ENCODE data around the gene ABCD2. TPM values are rescaled to one million over a fixed set of nuclear protein-coding genes. Genes with fewer than 3 reads are reported as not detected.
A peak's percentile ranks its signal among the peaks of the same experiment; 100 is the strongest.
"Not testable (repeated sequence)": the region's sequence is repeated elsewhere in the genome, so short reads cannot be mapped to it uniquely, and the experiment has no call there.

ABCD2 gene
- total RNA-seq, 1 experiment from 2014 or later: not detected

DNA sequence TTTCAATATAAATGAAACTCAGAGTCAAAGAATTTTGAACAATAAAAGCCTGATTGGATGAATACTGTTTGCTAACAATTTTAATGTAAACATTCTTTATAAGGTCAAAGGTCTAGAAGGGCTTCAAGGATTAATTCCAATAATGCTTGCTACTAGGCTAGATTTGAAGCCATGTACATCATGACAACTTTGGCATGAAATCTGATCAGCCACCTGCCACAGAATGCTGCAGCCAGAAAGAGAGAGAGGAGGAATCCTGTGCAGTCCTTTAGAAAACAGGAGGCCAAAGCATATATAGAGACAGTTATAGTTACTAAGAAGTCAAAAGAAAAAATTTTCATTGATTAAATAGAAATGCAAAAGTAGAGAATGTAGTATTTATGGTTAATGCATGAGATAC lies 47.1 kb downstream of the ABCD2 start:
- Histone ChIP-seq H3K36me3 (ENCODE audit: low read depth, low read length) (no peaks in the 10 kb centered on the region), H3K4me2 (ENCODE audit: low read length) (no peak overlapping the region), H4K20me1 (ENCODE audit: low read length) (no peaks in the 10 kb centered on the region), H3K4me3 (ENCODE audit: low read length) (no peak overlapping the region), H3K27ac (ENCODE audit: low read length) (no peak overlapping the region), H3K79me2 (ENCODE audit: low read length) (no peaks in the 10 kb centered on the region), H3K9me3 (ENCODE audit: low read length) (no peaks in the 10 kb centered on the region), H3K9me2 (replicated peaks; ENCODE audit: low read length) (no peaks in the 10 kb centered on the region; the same call in 1 of the 2 replicates), H2AFZ (ENCODE audit: low read length) (no peak overlapping the region), H3K9ac (ENCODE audit: low read length) (no peak overlapping the region), H3K27me3 (ENCODE audit: low read length) (no peaks in the 10 kb centered on the region), H3K4me1 (ENCODE audit: insufficient read depth, low read length) (peaks cover 11% of the 10 kb centered on the region; the same call in 1 of the 2 replicates), H3F3A (ENCODE audit: low read length, unreplicated experiment) (no peaks in the 10 kb centered on the region)
- ChIA-PET POLR2A (ENCODE audit: unreplicated experiment) (no interaction called here), CTCF (no interaction called here)
- intact Hi-C loops (cut with micrococcal nuclease): no loop called here
- DNase-seq (peak; percentile 32), ATAC-seq (peak; percentile 35)
- no peak for TF ChIP-seq EZH2phosphoT487 (IDR thresholded peaks at IDR 0.05; ENCODE audit: borderline replicate concordance, low read length)
- TF ChIP-seq, protein P1, sequence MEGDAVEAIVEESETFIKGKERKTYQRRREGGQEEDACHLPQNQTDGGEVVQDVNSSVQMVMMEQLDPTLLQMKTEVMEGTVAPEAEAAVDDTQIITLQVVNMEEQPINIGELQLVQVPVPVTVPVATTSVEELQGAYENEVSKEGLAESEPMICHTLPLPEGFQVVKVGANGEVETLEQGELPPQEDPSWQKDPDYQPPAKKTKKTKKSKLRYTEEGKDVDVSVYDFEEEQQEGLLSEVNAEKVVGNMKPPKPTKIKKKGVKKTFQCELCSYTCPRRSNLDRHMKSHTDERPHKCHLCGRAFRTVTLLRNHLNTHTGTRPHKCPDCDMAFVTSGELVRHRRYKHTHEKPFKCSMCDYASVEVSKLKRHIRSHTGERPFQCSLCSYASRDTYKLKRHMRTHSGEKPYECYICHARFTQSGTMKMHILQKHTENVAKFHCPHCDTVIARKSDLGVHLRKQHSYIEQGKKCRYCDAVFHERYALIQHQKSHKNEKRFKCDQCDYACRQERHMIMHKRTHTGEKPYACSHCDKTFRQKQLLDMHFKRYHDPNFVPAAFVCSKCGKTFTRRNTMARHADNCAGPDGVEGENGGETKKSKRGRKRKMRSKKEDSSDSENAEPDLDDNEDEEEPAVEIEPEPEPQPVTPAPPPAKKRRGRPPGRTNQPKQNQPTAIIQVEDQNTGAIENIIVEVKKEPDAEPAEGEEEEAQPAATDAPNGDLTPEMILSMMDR (conservative IDR thresholded peaks at IDR 0.05; ENCODE audit: low read depth, low read length): no peak
- no peak for TF ChIP-seq EZH2 (IDR thresholded peaks at IDR 0.05; ENCODE audit: low read length, unreplicated experiment)
- no TSS peak for BruUV-seq (replicated peaks)

DNA sequence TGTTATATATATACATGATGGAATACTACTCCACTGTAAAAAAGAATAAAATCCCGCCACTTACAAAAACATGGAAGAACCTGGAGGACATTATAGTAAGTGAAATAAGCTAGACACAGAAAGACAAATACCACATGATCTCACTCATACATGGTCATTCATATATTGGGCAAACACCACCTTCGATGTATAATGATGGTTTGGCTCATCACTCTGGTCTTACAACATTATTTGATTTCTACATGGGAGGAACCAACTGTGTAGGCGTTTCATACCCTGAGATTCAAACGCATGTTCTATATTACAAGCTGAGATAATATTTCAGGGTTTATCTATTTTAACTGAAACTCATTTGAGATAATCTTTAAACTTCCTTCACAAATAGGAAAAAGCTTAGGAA lies 48.3 kb downstream of the ABCD2 start:
- POLR2A ChIA-PET (ENCODE audit: unreplicated experiment): no interaction called here

DNA sequence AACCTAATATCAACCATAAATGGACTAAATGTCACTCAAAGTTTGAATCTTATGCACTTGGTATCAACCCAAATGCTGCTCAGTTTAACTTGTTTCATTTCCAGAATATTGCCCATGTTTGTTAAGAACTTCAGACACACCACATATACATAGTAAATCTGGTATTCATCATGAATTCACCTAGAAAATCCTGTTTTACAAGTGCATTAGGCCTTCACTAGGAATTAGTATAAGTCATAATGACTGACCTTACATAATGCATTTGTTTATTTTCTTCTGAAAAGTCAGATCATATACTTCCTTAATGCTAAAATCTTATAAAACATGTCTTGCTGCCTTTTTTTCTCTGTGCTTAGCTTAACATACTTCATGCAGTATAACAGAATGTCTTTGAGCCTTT lies 66.1 kb downstream of the ABCD2 start:
- POLR2A ChIA-PET (ENCODE audit: unreplicated experiment): no interaction called here
- TF ChIP-seq, protein P1 (conservative IDR thresholded peaks at IDR 0.05; ENCODE audit: low read depth, low read length): no peak
- TF ChIP-seq EZH2 (IDR thresholded peaks at IDR 0.05; ENCODE audit: low read length, unreplicated experiment): no peak
- TF ChIP-seq EZH2phosphoT487 (IDR thresholded peaks at IDR 0.05; ENCODE audit: borderline replicate concordance, low read length): no peak
- peak; percentile 75 for DNase-seq
- no peak overlapping the region for H3K27ac ChIP-seq (ENCODE audit: low read length)
- H3F3A ChIP-seq (ENCODE audit: low read length, unreplicated experiment): no peaks in the 10 kb centered on the region
- H3K9me3 ChIP-seq (ENCODE audit: low read length): no peaks in the 10 kb centered on the region
- no peak overlapping the region for H3K9ac ChIP-seq (ENCODE audit: low read length)
- no peaks in the 10 kb centered on the region for H3K36me3 ChIP-seq (ENCODE audit: low read depth, low read length)
- intact Hi-C loops (cut with micrococcal nuclease): no loop called here
- H3K4me1 ChIP-seq (ENCODE audit: insufficient read depth, low read length): peaks cover 18% of the 10 kb centered on the region; the same call in 1 of the 2 replicates
- H3K79me2 ChIP-seq (ENCODE audit: low read length): no peaks in the 10 kb centered on the region
- CTCF ChIA-PET: no interaction called here
- no TSS peak for BruUV-seq (replicated peaks)
- no peaks in the 10 kb centered on the region for H3K9me2 ChIP-seq (replicated peaks; ENCODE audit: low read length)
- H3K27me3 ChIP-seq (ENCODE audit: low read length): no peaks in the 10 kb centered on the region
- H4K20me1 ChIP-seq (ENCODE audit: low read length): no peaks in the 10 kb centered on the region
- no peak overlapping the region for H3K4me3 ChIP-seq (ENCODE audit: low read length)
- H2AFZ ChIP-seq (ENCODE audit: low read length): no peak overlapping the region
- H3K4me2 ChIP-seq (ENCODE audit: low read length): peak overlapping the region; percentile 39; the same call in 1 of the 2 replicates
- peak; percentile 59; the same call in 1 of the 2 replicates for ATAC-seq

More for the DNA sequence above, 48.3 kb downstream of the ABCD2 start:
- Histone ChIP-seq H3K9ac (ENCODE audit: low read length) (no peak overlapping the region), H2AFZ (ENCODE audit: low read length) (no peak overlapping the region), H3K79me2 (ENCODE audit: low read length) (no peaks in the 10 kb centered on the region), H3K4me2 (ENCODE audit: low read length) (no peak overlapping the region), H3K27me3 (ENCODE audit: low read length) (no peaks in the 10 kb centered on the region), H3F3A (ENCODE audit: low read length, unreplicated experiment) (no peaks in the 10 kb centered on the region), H3K9me3 (ENCODE audit: low read length) (no peaks in the 10 kb centered on the region), H3K4me3 (ENCODE audit: low read length) (no peak overlapping the region), H3K36me3 (ENCODE audit: low read depth, low read length) (no peaks in the 10 kb centered on the region), H3K9me2 (replicated peaks; ENCODE audit: low read length) (no peaks in the 10 kb centered on the region; the same call in 1 of the 2 replicates), H3K27ac (ENCODE audit: low read length) (no peak overlapping the region), H3K4me1 (ENCODE audit: insufficient read depth, low read length) (peaks cover 11% of the 10 kb centered on the region; the same call in 1 of the 2 replicates), H4K20me1 (ENCODE audit: low read length) (no peaks in the 10 kb centered on the region)
- ATAC-seq: no peak
- CTCF ChIA-PET: interaction anchor here (0.7 kb wide), 1 partner anchor 119 kb away, joined by 3 read pairs; no protein-coding TSS in a partner anchor
- no peak for DNase-seq
- TF ChIP-seq, protein P1 (conservative IDR thresholded peaks at IDR 0.05; ENCODE audit: low read depth, low read length): no peak
- no peak for TF ChIP-seq EZH2 (IDR thresholded peaks at IDR 0.05; ENCODE audit: low read length, unreplicated experiment)
- no peak for TF ChIP-seq EZH2phosphoT487 (IDR thresholded peaks at IDR 0.05; ENCODE audit: borderline replicate concordance, low read length)
- intact Hi-C loops (cut with micrococcal nuclease): no loop called here
- BruUV-seq (replicated peaks): no TSS peak

DNA sequence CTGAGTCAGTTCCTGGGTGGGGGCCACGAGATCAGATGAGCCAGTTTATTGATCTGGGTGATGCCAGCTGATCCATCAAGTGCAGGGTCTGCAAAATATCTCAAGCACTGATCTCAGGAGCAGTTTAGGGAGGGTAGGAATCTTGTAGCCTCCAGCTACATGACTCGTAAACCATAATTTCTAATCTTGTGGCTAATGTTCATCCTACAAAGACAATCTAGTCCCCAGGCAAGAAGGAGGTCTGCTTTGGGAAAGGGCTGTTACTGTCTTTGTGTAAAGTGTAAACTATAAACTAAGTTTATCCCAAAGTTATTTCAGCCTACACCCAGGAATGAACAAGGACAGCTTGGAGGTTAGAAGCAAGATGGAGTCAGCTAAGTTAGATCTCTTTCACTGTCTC lies 75.4 kb downstream of the ABCD2 start:
- H3K36me3 ChIP-seq (ENCODE audit: low read depth, low read length); H3K79me2 ChIP-seq (ENCODE audit: low read length); H3K9me2 ChIP-seq (replicated peaks; ENCODE audit: low read length); intact Hi-C loops (cut with micrococcal nuclease); H3K9me3 ChIP-seq (ENCODE audit: low read length); CTCF ChIA-PET; ATAC-seq; H3K27me3 ChIP-seq (ENCODE audit: low read length); H3K4me1 ChIP-seq (ENCODE audit: insufficient read depth, low read length); H4K20me1 ChIP-seq (ENCODE audit: low read length); H3K4me3 ChIP-seq (ENCODE audit: low read length); BruUV-seq (replicated peaks); H3F3A ChIP-seq (ENCODE audit: low read length, unreplicated experiment); H2AFZ ChIP-seq (ENCODE audit: low read length); H3K27ac ChIP-seq (ENCODE audit: low read length); H3K9ac ChIP-seq (ENCODE audit: low read length); H3K4me2 ChIP-seq (ENCODE audit: low read length); POLR2A ChIA-PET (ENCODE audit: unreplicated experiment): not testable (repeated sequence)
- DNase-seq: peak; percentile 63
